HepG2 (cell line): ENCODE results near the gene RNF38. TPM values are rescaled to one million over a fixed set of nuclear protein-coding genes. Genes with fewer than 3 reads are reported as not detected.

Experiments used
- ATAC-seq: fragments of 200-7000 bp; cut with Tn5 transposase; 3 replicates; pipeline ENCODE4 v1.9.1; 2020; ENCODE audit warnings: mild to moderate bottlenecking, moderate library complexity
- BruUV-seq: library from RNA; stranded (reverse); fragments of 400-500 nt; replicated peaks from 2 replicates; lab custom pipeline; 2021; lab: Mats Ljungman, UMichigan
- CTCF ChIA-PET: fragments of 300-600 bp; formaldehyde crosslinking; extraction: SDS; loops from one replicate; lab custom pipeline; 2021; ENCODE audit warnings: low total read pairs, inconsistent platforms, low intra/inter-chr PET ratio; lab: Yijun Ruan, JAX
- POLR2A ChIA-PET: fragments of 350-600 bp; sonication (Branson Sonifier 250); formaldehyde crosslinking; loops from one replicate; lab custom pipeline; 2020; ENCODE audit warnings: antibody characterized with exemption, inconsistent platforms; lab: Yijun Ruan, JAX
- DNase-seq: peaks from one replicate; pipeline ENCODE4 v3.0.0-alpha.2; 2015; ENCODE audit warnings: low spot score
- FAIRE-seq: peaks from 3 replicates; lab custom pipeline; 2011; peaks lifted over from hg19 to GRCh38; lab: Jason Lieb, UNC
- H2AFZ ChIP-seq: one replicate; pipeline ENCODE4 v1.6.1; 2011; ENCODE audit warnings: low read length, inconsistent platforms
- H3K27ac ChIP-seq: fragments of 300-600 bp; 3 replicates; pipeline ENCODE4 v1.8.0; 2011; ENCODE audit warnings: mixed run types, mild to moderate bottlenecking, mixed read lengths, low read length, inconsistent platforms; ENCODE audit not compliant: insufficient read depth; ENCODE audit errors: extremely low read length
- H3K27me3 ChIP-seq, 2 experiments: fragments of 200-600 bp in 1 of 2; 2 replicates in 1 of 2; 3 replicates in 1 of 2; pipeline versions ENCODE4 v1.6.0 to v1.8.0; 2011; ENCODE audit warnings: low read length in 2 of 2, mild to moderate bottlenecking in 2 of 2, moderate library complexity in 2 of 2, inconsistent platforms in 1 of 2; ENCODE audit not compliant: insufficient read depth in 2 of 2, control insufficient read depth in 1 of 2
- H3K36me3 ChIP-seq, 2 experiments: fragments of 200-600 bp in 1 of 2; replicated peaks in 1 of 2; 2 replicates in 1 of 2; 3 replicates in 1 of 2; pipeline versions ENCODE4 v1.5.1 to v1.8.0; 2011; ENCODE audit warnings: low read length in 2 of 2, inconsistent platforms in 1 of 2; ENCODE audit not compliant: insufficient read depth in 2 of 2, control insufficient read depth in 1 of 2
- H3K4me1 ChIP-seq: 2 replicates; pipeline ENCODE4 v1.5.1; 2012; ENCODE audit warnings: low read length, inconsistent platforms; ENCODE audit not compliant: insufficient read depth
- H3K4me2 ChIP-seq: 2 replicates; pipeline ENCODE4 v1.6.0; 2011; ENCODE audit warnings: low read depth, low read length, inconsistent platforms
- H3K4me3 ChIP-seq, 3 experiments: fragments of 200-600 bp in 1 of 3; sonication (generic), shearing (Covaris generic) in 1 of 3; replicated peaks in 1 of 3; 2 replicates each; pipeline ENCODE4 v1.5.1; 2011 to 2016; ENCODE audit warnings: low read length in 3 of 3, inconsistent platforms in 2 of 3, low read depth in 2 of 3, mild to moderate bottlenecking in 2 of 3, control low read depth in 1 of 3, mixed read lengths in 1 of 3; ENCODE audit not compliant: insufficient read depth in 1 of 3
- H3K79me2 ChIP-seq: one replicate; pipeline ENCODE4 v1.6.1; 2011; ENCODE audit warnings: low read length, inconsistent platforms; ENCODE audit not compliant: insufficient read depth
- H3K9ac ChIP-seq: 2 replicates; pipeline ENCODE4 v1.6.0; 2011; ENCODE audit warnings: mild to moderate bottlenecking, low read depth, low read length, inconsistent platforms; ENCODE audit not compliant: insufficient read depth
- H3K9me3 ChIP-seq: 2 replicates; pipeline ENCODE4 v1.5.1; 2012; ENCODE audit warnings: mild to moderate bottlenecking, low read length
- H4K20me1 ChIP-seq: 2 replicates; pipeline ENCODE4 v1.6.0; 2011; ENCODE audit warnings: inconsistent platforms, mild to moderate bottlenecking, low read length, moderate library complexity; ENCODE audit not compliant: insufficient read depth
- CAMTA2 ChIP-seq: sonication (generic); formaldehyde crosslinking; IDR thresholded peaks from 2 replicates; pipeline ENCODE4 v1.4.0; 2020; ENCODE audit warnings: mild to moderate bottlenecking, missing genetic modification reagents, borderline replicate concordance
- CEBPB ChIP-seq: IDR thresholded peaks from 2 replicates; pipeline ENCODE4 v1.6.1; 2011; ENCODE audit warnings: low read depth, low read length, improper control_type of control experiment, borderline replicate concordance
- CSRNP1 ChIP-seq: sonication (generic); formaldehyde crosslinking; IDR thresholded peaks from 2 replicates; pipeline ENCODE4 v1.8.1; 2023; ENCODE audit warnings: mild to moderate bottlenecking, missing genetic modification reagents
- KAT8 ChIP-seq: IDR thresholded peaks from 2 replicates; pipeline ENCODE4 v1.6.1; 2016; ENCODE audit warnings: missing genetic modification reagents, missing compliant biosample characterization
- SKIL ChIP-seq: sonication (generic); formaldehyde crosslinking; IDR thresholded peaks from 2 replicates; pipeline ENCODE4 v1.8.0; 2022; ENCODE audit warnings: missing genetic modification reagents, mild to moderate bottlenecking, moderate library complexity, borderline replicate concordance
- SNRNP70 ChIP-seq: fragments of 200-400 bp; formaldehyde crosslinking; IDR thresholded peaks from 2 replicates; pipeline ENCODE4 v1.6.1; 2017; ENCODE audit warnings: mild to moderate bottlenecking, low read depth, low read length, moderate library complexity
- SOX5 ChIP-seq: IDR thresholded peaks from 2 replicates; pipeline ENCODE4 v1.6.1; 2016; ENCODE audit warnings: borderline replicate concordance
- ZNF17 ChIP-seq: sonication (generic); formaldehyde crosslinking; IDR thresholded peaks from 2 replicates; pipeline ENCODE4 v1.5.0; 2020; ENCODE audit warnings: mild to moderate bottlenecking, missing genetic modification reagents
- ZNF180 ChIP-seq: sonication (generic); formaldehyde crosslinking; IDR thresholded peaks from 2 replicates; pipeline ENCODE4 v1.4.0; 2020; ENCODE audit warnings: low read depth, missing genetic modification reagents, borderline replicate concordance
- ZNF776 ChIP-seq: sonication (generic); formaldehyde crosslinking; IDR thresholded peaks from 2 replicates; pipeline ENCODE4 v1.4.0; 2020; ENCODE audit warnings: mild to moderate bottlenecking, missing genetic modification reagents
- WGBS: methylation state at CpG from one replicate; pipeline ENCODE4 v1.1.6; 2017; ENCODE audit warnings: low lambda C conversion rate; 5-methylcytosine and 5-hydroxymethylcytosine counted together
- in situ Hi-C: cut with HindIII; loops from 2 replicates; pipeline ENCODE4 v1.10.0; 2017; ENCODE audit warnings: low pct_unique_long_range_greater_than_20kb; ENCODE audit not compliant: extremely low pct_ligation_motif_present
- intact Hi-C: fragments of 100-400 bp; cut with micrococcal nuclease; formaldehyde crosslinking; loops from one replicate; pipeline ENCODE4 v1.10.0; 2022; ENCODE audit not compliant: unreplicated experiment
- polyA plus RNA-seq, 8 experiments: library from polyadenylated mRNA; depleted of rRNA in 3 of 8; stranded (reverse) in 7 of 8; unstranded in 1 of 8; fragments of >200 nt; fragmentation: Illumina TruSeq in 4 of 8; extraction: Trizol in 4 of 8; gene quantifications; 2 replicates each; pipeline versions ENCODE4 v1.2.1 to v1.2.3, GENCODE V29; 2011 to 2016; ENCODE audit warnings: low read depth in 4 of 8, missing spikeins in 1 of 8, mixed read lengths in 1 of 8; ENCODE audit not compliant: insufficient read depth in 1 of 8
- total RNA-seq, 5 experiments: library from RNA; depleted of rRNA; stranded (reverse); fragments of >200 nt; fragmentation: Illumina TruSeq; extraction: Trizol; gene quantifications; 2 replicates each; pipeline ENCODE4 v1.2.3, GENCODE V29; 2016; ENCODE audit warnings: low read depth in 1 of 5
- TF ChIP-seq, protein P1 (sequence below): sonication (generic); formaldehyde crosslinking; IDR thresholded peaks from 2 replicates; pipeline ENCODE4 v1.4.0; 2020; ENCODE audit warnings: missing genetic modification reagents

Gene RNF38
- total and polyA plus RNA-seq, 2 of the 13 experiments (the other 11 are each of a cell fraction or from before 2014, with no cell fraction given): 9.1 to 32.1 TPM

GRCh38 chr9:36438536-36439236, 38.6 kb upstream of the RNF38 start (continued):
- TF ChIP-seq SKIL (CRISPR knock-in tag) (no peak), SNRNP70 (no peak), KAT8 (CRISPR knock-in tag) (no peak), ZNF180 (CRISPR knock-in tag) (no peak)
- TF ChIP-seq, protein P1, sequence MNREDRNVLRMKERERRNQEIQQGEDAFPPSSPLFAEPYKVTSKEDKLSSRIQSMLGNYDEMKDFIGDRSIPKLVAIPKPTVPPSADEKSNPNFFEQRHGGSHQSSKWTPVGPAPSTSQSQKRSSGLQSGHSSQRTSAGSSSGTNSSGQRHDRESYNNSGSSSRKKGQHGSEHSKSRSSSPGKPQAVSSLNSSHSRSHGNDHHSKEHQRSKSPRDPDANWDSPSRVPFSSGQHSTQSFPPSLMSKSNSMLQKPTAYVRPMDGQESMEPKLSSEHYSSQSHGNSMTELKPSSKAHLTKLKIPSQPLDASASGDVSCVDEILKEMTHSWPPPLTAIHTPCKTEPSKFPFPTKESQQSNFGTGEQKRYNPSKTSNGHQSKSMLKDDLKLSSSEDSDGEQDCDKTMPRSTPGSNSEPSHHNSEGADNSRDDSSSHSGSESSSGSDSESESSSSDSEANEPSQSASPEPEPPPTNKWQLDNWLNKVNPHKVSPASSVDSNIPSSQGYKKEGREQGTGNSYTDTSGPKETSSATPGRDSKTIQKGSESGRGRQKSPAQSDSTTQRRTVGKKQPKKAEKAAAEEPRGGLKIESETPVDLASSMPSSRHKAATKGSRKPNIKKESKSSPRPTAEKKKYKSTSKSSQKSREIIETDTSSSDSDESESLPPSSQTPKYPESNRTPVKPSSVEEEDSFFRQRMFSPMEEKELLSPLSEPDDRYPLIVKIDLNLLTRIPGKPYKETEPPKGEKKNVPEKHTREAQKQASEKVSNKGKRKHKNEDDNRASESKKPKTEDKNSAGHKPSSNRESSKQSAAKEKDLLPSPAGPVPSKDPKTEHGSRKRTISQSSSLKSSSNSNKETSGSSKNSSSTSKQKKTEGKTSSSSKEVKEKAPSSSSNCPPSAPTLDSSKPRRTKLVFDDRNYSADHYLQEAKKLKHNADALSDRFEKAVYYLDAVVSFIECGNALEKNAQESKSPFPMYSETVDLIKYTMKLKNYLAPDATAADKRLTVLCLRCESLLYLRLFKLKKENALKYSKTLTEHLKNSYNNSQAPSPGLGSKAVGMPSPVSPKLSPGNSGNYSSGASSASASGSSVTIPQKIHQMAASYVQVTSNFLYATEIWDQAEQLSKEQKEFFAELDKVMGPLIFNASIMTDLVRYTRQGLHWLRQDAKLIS (CRISPR knock-in tag): no peak

DNA sequence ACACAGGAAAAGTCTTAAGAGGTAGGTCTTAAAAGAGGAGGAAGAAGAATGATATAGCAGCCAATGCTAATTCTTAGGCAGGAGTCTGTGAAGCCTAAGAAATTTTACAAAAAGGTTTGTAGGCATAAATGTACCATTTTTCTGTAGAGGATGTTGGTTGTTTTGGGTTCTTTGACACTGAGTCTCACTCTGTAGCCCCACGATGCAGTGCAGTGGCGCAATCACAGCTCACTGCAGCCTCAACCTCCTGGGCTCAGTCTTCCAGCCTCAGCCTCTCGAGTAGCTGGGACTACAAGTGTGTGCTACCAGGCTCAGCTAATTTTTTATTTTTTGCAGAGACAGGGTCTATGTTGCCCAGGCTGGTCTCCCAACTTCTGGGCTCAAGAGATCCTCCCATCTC, 37.7 kb upstream of the RNF38 start:
- peaks cover 4% of the 10 kb centered on the region for H3K79me2 ChIP-seq
- in situ Hi-C loops: no loop called here
- 74% methylated on average over 3 of the region's 3 CpGs for WGBS
- H3K27me3 ChIP-seq: no peaks in the 10 kb centered on the region
- no peak for DNase-seq
- H3K27ac ChIP-seq: no peak overlapping the region
- H3K4me3 ChIP-seq: no peak overlapping the region
- intact Hi-C loops: no loop called here
- BruUV-seq: no TSS peak
- H3K9me3 ChIP-seq: no peaks in the 10 kb centered on the region
- no peaks in the 10 kb centered on the region; a peak in 1 of 5 replicates for H3K36me3 ChIP-seq
- TF ChIP-seq CAMTA2 (CRISPR knock-in tag) (no peak), CEBPB (peak; percentile 36; the same call in 1 of the 2 replicates), ZNF776 (CRISPR knock-in tag) (no peak), ZNF17 (no peak), CSRNP1 (CRISPR knock-in tag) (no peak), SOX5 (CRISPR knock-in tag) (no peak)
- TF ChIP-seq, all 625 proteins: peak for 1
- FAIRE-seq (no peak), ATAC-seq (no peak)
- ChIA-PET POLR2A (interaction anchor here (0.8 kb wide), 1 partner anchor 129 kb away, joined by 3 read pairs; no protein-coding TSS in a partner anchor), CTCF (no interaction called here)
- no peak overlapping the region for H2AFZ ChIP-seq
- no peaks in the 10 kb centered on the region for H4K20me1 ChIP-seq
- no peak overlapping the region for H3K4me2 ChIP-seq
- H3K4me1 ChIP-seq: no peaks in the 10 kb centered on the region
- no peak overlapping the region for H3K9ac ChIP-seq
